Sigmoid colon (tissue), 4 donors: ENCODE data around the gene FBN3.

Experiments
- EP300 ChIP-seq, 4 donors: sonication (generic); formaldehyde crosslinking; IDR thresholded peaks; one replicate each; pipeline ENCODE4 v1.6.1; 2017; ENCODE audit warnings: antibody characterized with exemption in 4 of 4
- TF ChIP-seq, protein P1 (sequence below), 4 experiments: fragments of 450-650 bp in 3 of 4; fragments of 200-600 bp in 1 of 4; IDR thresholded peaks; one replicate each; pipeline ENCODE4 v1.5.1; 2016 to 2019; ENCODE audit warnings: antibody characterized with exemption in 4 of 4, mild to moderate bottlenecking in 3 of 4, moderate library complexity in 2 of 4

DNA sequence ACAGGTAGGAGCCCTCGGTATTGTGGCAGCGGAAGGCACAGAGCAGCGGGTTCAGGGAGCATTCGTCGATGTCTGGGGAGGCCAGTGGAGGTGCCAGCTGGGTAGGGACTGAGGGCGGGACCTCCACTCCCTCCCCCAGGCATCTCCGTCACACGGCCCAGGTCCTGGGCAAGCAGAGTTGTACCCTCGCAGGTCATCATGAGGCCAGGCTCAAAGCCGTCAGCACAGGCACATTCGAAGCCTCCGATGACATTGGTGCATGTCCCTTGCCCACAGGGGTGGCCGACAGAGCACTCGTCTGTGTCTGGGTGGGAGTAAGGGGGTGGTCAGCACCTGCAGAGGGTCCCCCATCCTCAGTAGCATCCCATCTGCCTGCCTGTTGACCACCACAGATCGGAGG lies 61.5 kb downstream of the FBN3 start:
- TF ChIP-seq EP300 (IDR thresholded peaks at IDR 0.05) = no peak
- TF ChIP-seq, protein P1, sequence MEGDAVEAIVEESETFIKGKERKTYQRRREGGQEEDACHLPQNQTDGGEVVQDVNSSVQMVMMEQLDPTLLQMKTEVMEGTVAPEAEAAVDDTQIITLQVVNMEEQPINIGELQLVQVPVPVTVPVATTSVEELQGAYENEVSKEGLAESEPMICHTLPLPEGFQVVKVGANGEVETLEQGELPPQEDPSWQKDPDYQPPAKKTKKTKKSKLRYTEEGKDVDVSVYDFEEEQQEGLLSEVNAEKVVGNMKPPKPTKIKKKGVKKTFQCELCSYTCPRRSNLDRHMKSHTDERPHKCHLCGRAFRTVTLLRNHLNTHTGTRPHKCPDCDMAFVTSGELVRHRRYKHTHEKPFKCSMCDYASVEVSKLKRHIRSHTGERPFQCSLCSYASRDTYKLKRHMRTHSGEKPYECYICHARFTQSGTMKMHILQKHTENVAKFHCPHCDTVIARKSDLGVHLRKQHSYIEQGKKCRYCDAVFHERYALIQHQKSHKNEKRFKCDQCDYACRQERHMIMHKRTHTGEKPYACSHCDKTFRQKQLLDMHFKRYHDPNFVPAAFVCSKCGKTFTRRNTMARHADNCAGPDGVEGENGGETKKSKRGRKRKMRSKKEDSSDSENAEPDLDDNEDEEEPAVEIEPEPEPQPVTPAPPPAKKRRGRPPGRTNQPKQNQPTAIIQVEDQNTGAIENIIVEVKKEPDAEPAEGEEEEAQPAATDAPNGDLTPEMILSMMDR (IDR thresholded peaks at IDR 0.05) = no peak
